ENCODE results near the gene RHBDL3.
A peak's percentile ranks its signal among the peaks of the same experiment; 100 is the strongest.

The RHBDL3 gene, protein sequence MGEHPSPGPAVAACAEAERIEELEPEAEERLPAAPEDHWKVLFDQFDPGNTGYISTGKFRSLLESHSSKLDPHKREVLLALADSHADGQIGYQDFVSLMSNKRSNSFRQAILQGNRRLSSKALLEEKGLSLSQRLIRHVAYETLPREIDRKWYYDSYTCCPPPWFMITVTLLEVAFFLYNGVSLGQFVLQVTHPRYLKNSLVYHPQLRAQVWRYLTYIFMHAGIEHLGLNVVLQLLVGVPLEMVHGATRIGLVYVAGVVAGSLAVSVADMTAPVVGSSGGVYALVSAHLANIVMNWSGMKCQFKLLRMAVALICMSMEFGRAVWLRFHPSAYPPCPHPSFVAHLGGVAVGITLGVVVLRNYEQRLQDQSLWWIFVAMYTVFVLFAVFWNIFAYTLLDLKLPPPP

DNA sequence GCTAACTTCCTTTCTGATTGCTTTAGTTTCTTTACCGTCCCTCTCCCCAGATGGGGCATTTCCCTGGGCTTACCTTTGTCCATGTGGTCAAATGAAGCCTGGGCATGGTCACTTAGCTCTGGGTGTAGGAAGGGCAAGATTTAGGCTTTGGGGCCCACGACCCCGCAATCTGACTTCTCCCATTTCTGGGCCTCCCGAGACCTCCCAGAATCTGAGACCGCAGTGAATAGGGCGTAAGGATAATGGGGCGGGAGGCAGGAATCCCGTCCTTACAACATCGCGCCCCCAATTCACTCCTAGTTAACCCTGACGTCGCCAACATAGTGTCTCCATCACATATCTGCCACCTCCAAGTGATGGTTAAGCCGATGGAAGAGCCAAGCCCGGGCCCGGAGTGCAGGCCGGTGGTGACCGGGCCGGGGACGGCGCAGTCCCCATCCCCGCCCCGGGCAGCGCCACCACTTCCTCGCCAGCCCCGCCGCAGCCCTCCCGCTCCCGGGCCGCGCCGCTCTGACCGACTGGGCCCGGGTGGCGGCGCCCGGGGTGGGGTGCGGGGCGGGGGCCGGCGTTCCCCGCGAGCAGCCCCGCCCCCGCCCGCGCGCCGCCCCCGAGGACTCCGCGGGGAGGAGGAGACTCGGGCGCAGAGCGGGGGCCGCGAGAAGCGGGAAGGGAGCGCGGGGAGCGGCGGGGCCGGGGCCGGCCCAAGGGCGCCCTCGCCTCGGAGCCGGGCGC lies at the start of gene RHBDL3:
TSS of gene RHBDL3 (plus strand) at position 641 of the 732 bp plus-strand sequence. CDS start 358 bp downstream, outside the sequence.
- TF ChIP-seq, protein P1, sequence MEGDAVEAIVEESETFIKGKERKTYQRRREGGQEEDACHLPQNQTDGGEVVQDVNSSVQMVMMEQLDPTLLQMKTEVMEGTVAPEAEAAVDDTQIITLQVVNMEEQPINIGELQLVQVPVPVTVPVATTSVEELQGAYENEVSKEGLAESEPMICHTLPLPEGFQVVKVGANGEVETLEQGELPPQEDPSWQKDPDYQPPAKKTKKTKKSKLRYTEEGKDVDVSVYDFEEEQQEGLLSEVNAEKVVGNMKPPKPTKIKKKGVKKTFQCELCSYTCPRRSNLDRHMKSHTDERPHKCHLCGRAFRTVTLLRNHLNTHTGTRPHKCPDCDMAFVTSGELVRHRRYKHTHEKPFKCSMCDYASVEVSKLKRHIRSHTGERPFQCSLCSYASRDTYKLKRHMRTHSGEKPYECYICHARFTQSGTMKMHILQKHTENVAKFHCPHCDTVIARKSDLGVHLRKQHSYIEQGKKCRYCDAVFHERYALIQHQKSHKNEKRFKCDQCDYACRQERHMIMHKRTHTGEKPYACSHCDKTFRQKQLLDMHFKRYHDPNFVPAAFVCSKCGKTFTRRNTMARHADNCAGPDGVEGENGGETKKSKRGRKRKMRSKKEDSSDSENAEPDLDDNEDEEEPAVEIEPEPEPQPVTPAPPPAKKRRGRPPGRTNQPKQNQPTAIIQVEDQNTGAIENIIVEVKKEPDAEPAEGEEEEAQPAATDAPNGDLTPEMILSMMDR (IDR thresholded peaks at IDR 0.05; ENCODE audit: low read depth, low read length): no peak
- no peak for DNase-seq (ENCODE audit: low read depth in 2 of 2)
- peak within 1 kb of the TSS; percentile 35 to 39 for H3K4me3 ChIP-seq (replicated peaks in 1 of 2; ENCODE audit: low read depth in 2 of 2, low read length in 2 of 2)

DNA sequence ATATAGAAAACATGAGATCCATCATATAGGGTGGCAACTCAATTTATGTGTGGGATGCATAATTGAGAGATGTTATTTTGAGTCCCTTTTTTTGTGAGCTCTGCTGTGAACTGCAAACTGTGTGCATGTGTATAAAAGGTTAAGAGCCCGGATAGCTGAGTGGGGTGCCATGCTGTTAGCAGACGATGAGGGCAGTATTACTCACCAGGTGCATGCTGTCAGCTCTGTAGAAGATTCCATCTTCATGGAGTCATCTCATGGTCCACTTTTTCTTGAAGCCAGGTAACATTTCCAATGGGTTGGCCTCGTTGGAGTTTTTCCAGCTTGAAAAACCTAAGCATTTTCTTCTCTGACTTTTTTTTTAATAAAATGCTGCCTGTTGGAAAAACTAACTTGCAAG lies 43.0 kb upstream of the RHBDL3 start:
- H3K4me3 ChIP-seq (replicated peaks in 1 of 2; ENCODE audit: low read depth in 2 of 2, low read length in 2 of 2): no peak overlapping the region
- TF ChIP-seq, protein P1 (IDR thresholded peaks at IDR 0.05; ENCODE audit: low read depth, low read length): no peak
- peak in 1 of 2 donors; percentile 21 for DNase-seq (ENCODE audit: low read depth in 2 of 2)

DNA sequence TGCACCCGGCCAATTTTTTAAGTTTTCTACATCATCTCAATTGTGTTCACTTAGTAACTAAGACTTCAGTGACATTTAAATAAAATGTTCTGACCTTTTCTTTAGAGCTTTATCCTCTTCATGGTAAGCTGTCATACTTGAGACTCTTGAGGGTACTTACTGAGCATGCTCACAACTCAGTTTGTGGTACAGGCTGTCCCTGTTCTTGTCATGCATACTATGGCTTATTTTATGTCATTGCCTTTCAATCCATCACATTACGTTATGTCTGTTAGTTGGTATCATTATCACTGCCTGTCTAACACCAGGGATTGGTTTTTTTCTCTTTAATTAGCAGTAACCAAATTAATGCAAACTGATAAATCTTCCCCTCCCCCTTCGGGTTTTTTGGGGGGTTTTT lies 41.9 kb upstream of the RHBDL3 start:
- no peak for DNase-seq (ENCODE audit: low read depth in 2 of 2)
- TF ChIP-seq, protein P1 (IDR thresholded peaks at IDR 0.05; ENCODE audit: low read depth, low read length): no peak
- H3K4me3 ChIP-seq (replicated peaks in 1 of 2; ENCODE audit: low read depth in 2 of 2, low read length in 2 of 2): no peak overlapping the region

DNA sequence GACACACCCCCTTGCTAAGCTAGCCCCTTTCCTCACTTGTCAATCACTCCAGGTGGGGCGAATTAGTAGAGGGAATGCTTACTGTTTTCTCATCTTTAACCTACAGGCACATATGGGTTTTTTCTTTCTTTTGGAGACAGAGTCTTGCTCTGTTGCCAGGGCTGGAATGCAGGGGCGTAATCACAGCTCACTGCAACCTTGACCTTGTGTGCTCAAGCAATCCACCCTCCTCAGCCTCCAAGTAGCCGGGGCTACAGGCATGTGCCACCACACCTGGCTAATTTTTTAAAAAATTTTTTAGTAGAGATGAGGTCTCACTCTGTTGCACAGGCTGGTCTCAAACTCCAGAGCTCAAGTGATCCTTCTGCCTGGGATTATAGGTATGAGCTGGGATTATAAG lies 38.7 kb upstream of the RHBDL3 start:
- H3K4me3 ChIP-seq (replicated peaks in 1 of 2; ENCODE audit: low read depth in 2 of 2, low read length in 2 of 2): no peak overlapping the region
- TF ChIP-seq, protein P1 (IDR thresholded peaks at IDR 0.05; ENCODE audit: low read depth, low read length): no peak
- DNase-seq (ENCODE audit: low read depth in 2 of 2): peak in 1 of 2 donors; percentile 14

DNA sequence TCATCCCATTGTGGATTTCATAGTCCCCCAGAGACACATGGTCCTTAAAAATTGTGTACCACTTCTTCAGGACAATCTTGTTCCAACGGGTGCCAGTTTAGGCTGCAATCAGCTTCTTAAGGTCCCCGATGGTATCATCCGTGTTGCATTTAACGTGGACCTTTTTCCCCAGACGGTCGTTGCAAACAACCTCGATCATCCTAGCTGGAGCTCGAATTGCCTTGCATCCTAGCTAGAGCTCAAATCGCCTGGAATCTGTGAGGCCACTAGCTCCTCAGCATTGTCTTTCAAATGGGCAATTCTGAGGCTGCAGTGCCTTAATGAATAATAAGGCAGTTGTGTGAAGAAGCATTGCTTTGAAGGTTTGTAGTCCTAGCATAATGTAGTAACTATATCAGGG lies 37.7 kb upstream of the RHBDL3 start:
- TF ChIP-seq, protein P1 (IDR thresholded peaks at IDR 0.05; ENCODE audit: low read depth, low read length): no peak

DNA sequence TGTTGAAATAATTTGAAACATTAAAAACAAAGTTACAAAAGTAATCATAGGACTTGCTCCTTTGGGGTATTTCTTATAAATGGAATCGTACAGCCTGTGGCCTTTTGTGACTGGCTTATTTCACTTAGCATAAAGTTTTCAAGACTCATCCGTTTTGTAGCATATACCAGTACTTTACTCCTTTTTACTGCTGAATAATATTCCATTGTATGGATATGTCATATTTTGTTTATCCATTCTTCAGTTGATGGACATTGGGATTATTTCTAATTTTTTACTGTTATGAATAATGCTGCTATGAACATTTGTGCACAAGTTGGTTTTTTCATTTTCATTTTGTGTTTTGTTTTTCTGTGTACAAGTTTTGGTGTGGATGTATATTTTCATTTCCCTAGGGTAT lies 30.0 kb upstream of the RHBDL3 start:
- TF ChIP-seq, protein P1 (IDR thresholded peaks at IDR 0.05; ENCODE audit: low read depth, low read length): no peak
- no peak overlapping the region for H3K4me3 ChIP-seq (replicated peaks in 1 of 2; ENCODE audit: low read depth in 2 of 2, low read length in 2 of 2)
- DNase-seq (ENCODE audit: low read depth in 2 of 2): no peak

More for the DNA sequence above, 37.7 kb upstream of the RHBDL3 start:
- H3K4me3 ChIP-seq (replicated peaks in 1 of 2; ENCODE audit: low read depth in 2 of 2, low read length in 2 of 2): no peak overlapping the region
- DNase-seq (ENCODE audit: low read depth in 2 of 2): no peak

All from cardiac fibroblast (primary cell).